ENCODE results near the gene DAZAP2. TPM values are rescaled to one million over a fixed set of nuclear protein-coding genes. Genes with fewer than 3 reads are reported as not detected.

DAZAP2 gene
- total and polyA plus RNA-seq, 9 of the 15 experiments (the other 6 are each of a cell fraction or from before 2014, with no cell fraction given): 116 to 668 (median 227) TPM

GRCh38 chr12:51246254-51246853, 7.7 kb downstream of the DAZAP2 start (continued):
- TF ChIP-seq GMEB1 (CRISPR knock-in tag; IDR thresholded peaks at IDR 0.05): peak; percentile 55; the same call in 1 of the 2 replicates
- 0 out of 2 replicates have a peak, but pooled peaks have one; percentile 39 for TF ChIP-seq ELK3 (CRISPR knock-in tag; IDR thresholded peaks at IDR 0.05)
- TF ChIP-seq ZNF766 (CRISPR knock-in tag; conservative IDR thresholded peaks at IDR 0.05): peak; percentile 78
- TF ChIP-seq TRIM24 (IDR thresholded peaks at IDR 0.05): peak; percentile 65 to 66; a peak in 2 of 4 replicates
- TF ChIP-seq PTTG1 (tag; IDR thresholded peaks at IDR 0.05; ENCODE audit: low read depth): no peak
- peak; percentile 93 for TF ChIP-seq ELF1 (tag; IDR thresholded peaks at IDR 0.05)
- no peak for TF ChIP-seq SIX5 (IDR thresholded peaks at IDR 0.05; ENCODE audit: borderline replicate concordance in 1 of 2, insufficient read depth in 1 of 2, low read depth in 1 of 2, low read length in 2 of 2)
- no peak for TF ChIP-seq CEBPB (tag; IDR thresholded peaks at IDR 0.05)
- TF ChIP-seq HES1 (IDR thresholded peaks at IDR 0.05; ENCODE audit: low read depth): 0 out of 2 replicates have a peak, but pooled peaks have one; percentile 52
- peak; percentile 81; the same call in 1 of the 2 replicates for TF ChIP-seq ARID3A (IDR thresholded peaks at IDR 0.05; ENCODE audit: borderline replicate concordance, low read depth, low read length)
- no peak for TF ChIP-seq DDX20 (tag; IDR thresholded peaks at IDR 0.05; ENCODE audit: low read depth)
- peak; percentile 17; the same call in 1 of the 2 replicates for TF ChIP-seq BCOR (IDR thresholded peaks at IDR 0.05)
- TF ChIP-seq ZNF449 (CRISPR knock-in tag; IDR thresholded peaks at IDR 0.05): peak; percentile 57; the same call in 1 of the 2 replicates
- TF ChIP-seq KLF13 (tag; IDR thresholded peaks at IDR 0.05; ENCODE audit: borderline replicate concordance, low read depth): no peak
- TF ChIP-seq ZNF507 (tag; conservative IDR thresholded peaks at IDR 0.05): no peak
- no peak for TF ChIP-seq SMARCB1 (IDR thresholded peaks at IDR 0.05; ENCODE audit: insufficient read length, low read depth)
- TF ChIP-seq MCM2 (IDR thresholded peaks at IDR 0.05; ENCODE audit: low read depth): no peak
- no peak for TF ChIP-seq NR2C1 (IDR thresholded peaks at IDR 0.05)
- TF ChIP-seq NR2C1 (tag; IDR thresholded peaks at IDR 0.05): peak; percentile 24; the same call in 1 of the 2 replicates
- peak in 1 of 2 experiments; percentile 30; a peak in 1 of 4 replicates for TF ChIP-seq RCOR1 (IDR thresholded peaks at IDR 0.05; ENCODE audit: borderline replicate concordance in 1 of 2, low read depth in 2 of 2, low read length in 2 of 2)
- peak; percentile 100 for TF ChIP-seq EGR1 (conservative IDR thresholded peaks at IDR 0.05)
- TF ChIP-seq FOSL1 (tag; conservative IDR thresholded peaks at IDR 0.05): no peak; the same call in 1 of the 2 replicates

Measured in K562 (cell line).